Mucosa of stomach (tissue), 1 donor: ENCODE data around the gene RIMBP3C.
"Not testable (repeated sequence)": the region's sequence is repeated elsewhere in the genome, so short reads cannot be mapped to it uniquely, and the experiment has no call there.

Source experiments
- H3K27me3 ChIP-seq: one replicate; pipeline ENCODE4 v1.7.0; 2013; ENCODE audit warnings: mild to moderate bottlenecking, low read length; ENCODE audit not compliant: control insufficient read depth, insufficient read depth
- H3K36me3 ChIP-seq: one replicate; pipeline ENCODE4 v1.7.0; 2013; ENCODE audit warnings: low read length; ENCODE audit not compliant: control insufficient read depth, insufficient read depth
- H3K4me1 ChIP-seq: one replicate; pipeline ENCODE4 v1.7.0; 2013; ENCODE audit warnings: mild to moderate bottlenecking, low read length; ENCODE audit not compliant: control insufficient read depth, insufficient read depth
- H3K4me3 ChIP-seq: one replicate; pipeline ENCODE4 v1.7.0; 2013; ENCODE audit warnings: low read length
- H3K9ac ChIP-seq: one replicate; pipeline ENCODE4 v1.7.0; 2013; ENCODE audit warnings: mild to moderate bottlenecking, low read length, moderate library complexity
- H3K9me3 ChIP-seq: one replicate; pipeline ENCODE4 v1.7.0; 2013; ENCODE audit warnings: mild to moderate bottlenecking, low read length, moderate library complexity; ENCODE audit not compliant: control insufficient read depth
- donor health status: Pancreatic carcinoma.

The RIMBP3C gene

GRCh38 chr22:21589396-21589795 lies 38.1 kb upstream of the RIMBP3C start:
- Histone ChIP-seq H3K27me3 (no peaks in the 10 kb centered on the region), H3K9me3 (no peaks in the 10 kb centered on the region), H3K4me3 (no peak overlapping the region), H3K36me3 (peaks cover 14% of the 10 kb centered on the region), H3K4me1 (peaks cover 6% of the 10 kb centered on the region), H3K9ac (no peak overlapping the region)

GRCh38 chr22:21587803-21588611 lies 36.7 kb upstream of the RIMBP3C start:
- no peaks in the 10 kb centered on the region for H3K9me3 ChIP-seq
- no peak overlapping the region for H3K9ac ChIP-seq
- peaks cover 11% of the 10 kb centered on the region for H3K4me1 ChIP-seq
- H3K4me3 ChIP-seq, result no peak overlapping the region
- H3K27me3 ChIP-seq, result no peaks in the 10 kb centered on the region
- peaks cover under 1% of the 10 kb centered on the region for H3K36me3 ChIP-seq

- H3K9me3 ChIP-seq, result no peaks in the 10 kb centered on the region
- H3K36me3 ChIP-seq, result no peaks in the 10 kb centered on the region
- H3K9ac ChIP-seq, result no peak overlapping the region
- no peaks in the 10 kb centered on the region for H3K27me3 ChIP-seq
- peaks cover 9% of the 10 kb centered on the region for H3K4me1 ChIP-seq
- H3K4me3 ChIP-seq, result no peak overlapping the region
These were observed 34.1 kb upstream of the RIMBP3C start for GRCh38 chr22:21585389-21585788.

GRCh38 chr22:21582801-21583740 lies 31.8 kb upstream of the RIMBP3C start:
- H3K36me3 ChIP-seq, result no peaks in the 10 kb centered on the region
- H3K9me3 ChIP-seq, result no peaks in the 10 kb centered on the region
- H3K4me1 ChIP-seq, result peaks cover 16% of the 10 kb centered on the region
- H3K9ac ChIP-seq, result no peak overlapping the region
- H3K4me3 ChIP-seq, result no peak overlapping the region
- no peaks in the 10 kb centered on the region for H3K27me3 ChIP-seq

- H3K36me3 ChIP-seq, H3K27me3 ChIP-seq, H3K4me3 ChIP-seq, H3K9ac ChIP-seq, H3K9me3 ChIP-seq: not testable (repeated sequence)
- peaks cover 22% of the 10 kb centered on the region for H3K4me1 ChIP-seq
These were observed 29.9 kb upstream of the RIMBP3C start for GRCh38 chr22:21581009-21581713.

- H3K36me3 ChIP-seq, H3K9me3 ChIP-seq, H3K9ac ChIP-seq, H3K4me3 ChIP-seq, H3K27me3 ChIP-seq: not testable (repeated sequence)
- H3K4me1 ChIP-seq, result peaks cover 22% of the 10 kb centered on the region
These were observed 29.4 kb upstream of the RIMBP3C start for GRCh38 chr22:21580623-21581007.

GRCh38 chr22:21579474-21579851 lies 28.2 kb upstream of the RIMBP3C start:
- Histone ChIP-seq H3K9me3 (no peaks in the 10 kb centered on the region), H3K27me3 (no peaks in the 10 kb centered on the region), H3K36me3 (no peaks in the 10 kb centered on the region), H3K4me3 (no peak overlapping the region), H3K4me1 (peaks cover 24% of the 10 kb centered on the region), H3K9ac (no peak overlapping the region)

GRCh38 chr22:21573750-21574494 lies 22.7 kb upstream of the RIMBP3C start:
- no peaks in the 10 kb centered on the region for H3K27me3 ChIP-seq
- peaks cover 47% of the 10 kb centered on the region for H3K4me1 ChIP-seq
- H3K9ac ChIP-seq, result no peak overlapping the region
- H3K9me3 ChIP-seq, result no peaks in the 10 kb centered on the region
- H3K4me3 ChIP-seq, result no peak overlapping the region
- H3K36me3 ChIP-seq, result no peaks in the 10 kb centered on the region

- no peaks in the 10 kb centered on the region for H3K36me3 ChIP-seq
- no peaks in the 10 kb centered on the region for H3K27me3 ChIP-seq
- H3K4me3 ChIP-seq, result no peak overlapping the region
- H3K9ac ChIP-seq, result no peak overlapping the region
- H3K9me3 ChIP-seq, result no peaks in the 10 kb centered on the region
- peaks cover 47% of the 10 kb centered on the region for H3K4me1 ChIP-seq
These were observed 22.1 kb upstream of the RIMBP3C start for GRCh38 chr22:21573293-21573734.

GRCh38 chr22:21571679-21572078 lies 20.4 kb upstream of the RIMBP3C start:
- H3K4me3 ChIP-seq, result no peak overlapping the region
- H3K36me3 ChIP-seq, result no peaks in the 10 kb centered on the region
- H3K9ac ChIP-seq, result no peak overlapping the region
- H3K27me3 ChIP-seq, result no peaks in the 10 kb centered on the region
- H3K4me1 ChIP-seq, result peaks cover 38% of the 10 kb centered on the region
- H3K9me3 ChIP-seq, result no peaks in the 10 kb centered on the region

GRCh38 chr22:21570398-21570797 lies 19.1 kb upstream of the RIMBP3C start:
- Histone ChIP-seq H3K27me3 (no peaks in the 10 kb centered on the region), H3K9ac (peak overlapping the region; percentile 50), H3K4me3 (no peak overlapping the region), H3K36me3 (no peaks in the 10 kb centered on the region), H3K9me3 (no peaks in the 10 kb centered on the region), H3K4me1 (peaks cover 38% of the 10 kb centered on the region)
